Measurements from ENCODE around the gene FAM9C. TPM values are rescaled to one million over a fixed set of nuclear protein-coding genes. Genes with fewer than 3 reads are reported as not detected.

Gene FAM9C
- total RNA-seq, 1 donor from 2014 or later, result not detected

DNA sequence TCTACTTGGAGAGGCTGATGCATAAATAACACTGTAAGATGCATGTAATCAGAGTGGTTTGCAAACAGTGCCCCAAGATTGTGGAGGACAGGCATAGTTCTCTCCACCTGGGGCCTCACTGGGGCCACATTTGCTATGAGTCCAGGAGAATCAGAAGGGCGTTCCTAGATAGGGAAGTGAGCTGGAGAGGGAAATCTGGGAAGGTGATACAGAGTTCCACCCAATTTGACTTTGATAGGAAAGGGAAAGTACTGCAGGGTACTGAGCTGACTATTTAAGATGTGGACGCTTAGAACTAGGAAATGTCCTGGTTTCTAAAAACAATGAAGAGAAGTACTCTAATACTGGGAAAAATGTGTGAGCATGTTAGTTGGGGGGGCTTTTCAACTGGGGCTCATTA is 33.9 kb downstream of the FAM9C start:
- Mint-ChIP-seq H3K9me3 (ENCODE audit: unreplicated experiment) (no peaks in the 10 kb centered on the region), H3K36me3 (ENCODE audit: unreplicated experiment) (no peaks in the 10 kb centered on the region), H3K4me3 (ENCODE audit: unreplicated experiment) (no peak overlapping the region), H3K27ac (ENCODE audit: unreplicated experiment) (no peak overlapping the region), H3K27me3 (ENCODE audit: unreplicated experiment) (peaks cover 2% of the 10 kb centered on the region), H3K4me1 (ENCODE audit: low read depth, unreplicated experiment) (peaks cover 5% of the 10 kb centered on the region)
- no peak for DNase-seq
- TF ChIP-seq, protein P1, sequence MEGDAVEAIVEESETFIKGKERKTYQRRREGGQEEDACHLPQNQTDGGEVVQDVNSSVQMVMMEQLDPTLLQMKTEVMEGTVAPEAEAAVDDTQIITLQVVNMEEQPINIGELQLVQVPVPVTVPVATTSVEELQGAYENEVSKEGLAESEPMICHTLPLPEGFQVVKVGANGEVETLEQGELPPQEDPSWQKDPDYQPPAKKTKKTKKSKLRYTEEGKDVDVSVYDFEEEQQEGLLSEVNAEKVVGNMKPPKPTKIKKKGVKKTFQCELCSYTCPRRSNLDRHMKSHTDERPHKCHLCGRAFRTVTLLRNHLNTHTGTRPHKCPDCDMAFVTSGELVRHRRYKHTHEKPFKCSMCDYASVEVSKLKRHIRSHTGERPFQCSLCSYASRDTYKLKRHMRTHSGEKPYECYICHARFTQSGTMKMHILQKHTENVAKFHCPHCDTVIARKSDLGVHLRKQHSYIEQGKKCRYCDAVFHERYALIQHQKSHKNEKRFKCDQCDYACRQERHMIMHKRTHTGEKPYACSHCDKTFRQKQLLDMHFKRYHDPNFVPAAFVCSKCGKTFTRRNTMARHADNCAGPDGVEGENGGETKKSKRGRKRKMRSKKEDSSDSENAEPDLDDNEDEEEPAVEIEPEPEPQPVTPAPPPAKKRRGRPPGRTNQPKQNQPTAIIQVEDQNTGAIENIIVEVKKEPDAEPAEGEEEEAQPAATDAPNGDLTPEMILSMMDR (IDR thresholded peaks at IDR 0.05; ENCODE audit: partially characterized antibody, unreplicated experiment), result no peak

DNA sequence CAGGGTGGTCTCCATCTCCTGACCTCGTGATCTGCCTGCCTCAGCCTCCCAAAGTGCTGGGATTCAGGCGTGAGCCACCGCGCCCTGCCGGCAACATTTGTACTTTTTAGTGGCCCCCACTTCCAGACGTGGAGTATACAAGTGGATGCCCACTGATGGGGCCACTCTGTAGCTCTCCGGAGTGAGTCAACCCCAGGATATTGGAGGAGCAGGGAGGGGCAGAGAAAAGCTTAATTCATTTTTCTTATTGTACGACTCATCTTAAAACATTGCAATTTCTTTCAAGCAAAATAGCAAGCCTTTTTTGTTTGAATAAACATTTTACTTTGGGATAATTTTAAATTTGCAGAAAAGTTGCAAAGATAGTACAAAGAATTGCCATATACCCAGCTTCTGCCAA is 34.6 kb downstream of the FAM9C start:
- Mint-ChIP-seq H3K27me3 (ENCODE audit: unreplicated experiment) (peaks cover 2% of the 10 kb centered on the region), H3K4me3 (ENCODE audit: unreplicated experiment) (no peak overlapping the region), H3K9me3 (ENCODE audit: unreplicated experiment) (no peaks in the 10 kb centered on the region), H3K4me1 (ENCODE audit: low read depth, unreplicated experiment) (peaks cover 5% of the 10 kb centered on the region), H3K36me3 (ENCODE audit: unreplicated experiment) (no peaks in the 10 kb centered on the region), H3K27ac (ENCODE audit: unreplicated experiment) (no peak overlapping the region)
- no peak for DNase-seq
- TF ChIP-seq, protein P1 (IDR thresholded peaks at IDR 0.05; ENCODE audit: partially characterized antibody, unreplicated experiment), result no peak

DNA sequence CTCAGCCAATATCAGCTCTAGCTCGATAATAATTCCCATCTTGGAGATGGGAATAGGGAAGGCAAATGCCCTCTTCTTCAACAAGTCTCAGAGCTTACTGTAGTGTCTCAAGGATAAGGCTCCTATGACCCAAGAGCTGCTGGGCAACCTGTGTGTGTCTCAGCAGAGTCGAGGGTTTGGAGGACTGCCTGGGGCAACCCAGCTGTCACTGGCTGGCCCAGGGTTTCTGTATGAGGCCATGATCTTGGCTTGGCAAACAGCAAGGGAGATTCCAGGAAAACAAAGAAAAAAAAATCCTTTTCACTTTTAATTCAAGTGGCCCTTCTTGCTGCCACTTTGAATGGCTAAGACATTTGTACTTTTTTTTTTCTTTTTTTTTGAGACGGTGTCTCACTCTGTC is 35.1 kb downstream of the FAM9C start:
- Mint-ChIP-seq H3K9me3 (ENCODE audit: unreplicated experiment) (no peaks in the 10 kb centered on the region), H3K36me3 (ENCODE audit: unreplicated experiment) (no peaks in the 10 kb centered on the region), H3K27ac (ENCODE audit: unreplicated experiment) (no peak overlapping the region), H3K27me3 (ENCODE audit: unreplicated experiment) (peaks cover 2% of the 10 kb centered on the region), H3K4me3 (ENCODE audit: unreplicated experiment) (no peak overlapping the region), H3K4me1 (ENCODE audit: low read depth, unreplicated experiment) (peaks cover 5% of the 10 kb centered on the region)
- no peak for DNase-seq
- TF ChIP-seq, protein P1 (IDR thresholded peaks at IDR 0.05; ENCODE audit: partially characterized antibody, unreplicated experiment), result no peak

DNA sequence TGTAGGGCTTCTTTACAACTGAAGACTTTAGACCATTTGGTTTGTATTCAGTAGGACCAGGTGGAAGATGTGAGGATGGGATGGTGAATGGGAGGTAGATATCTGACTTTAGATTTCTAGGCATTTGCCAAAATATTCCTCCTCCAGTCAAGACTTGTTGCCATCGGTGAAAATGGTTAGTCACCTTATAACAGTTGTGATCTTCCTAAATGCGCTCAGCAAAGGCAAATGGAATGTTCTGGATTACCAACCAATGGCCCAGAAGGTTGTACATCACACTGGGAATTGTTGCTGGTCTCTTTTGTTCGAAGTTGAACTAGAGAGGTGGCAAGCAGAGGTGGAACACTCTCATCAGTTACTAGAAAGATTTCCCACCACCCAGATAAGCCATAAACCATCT is 35.6 kb downstream of the FAM9C start:
- Mint-ChIP-seq H3K9me3 (ENCODE audit: unreplicated experiment) (no peaks in the 10 kb centered on the region), H3K27me3 (ENCODE audit: unreplicated experiment) (peaks cover 2% of the 10 kb centered on the region), H3K4me3 (ENCODE audit: unreplicated experiment) (no peak overlapping the region)

DNA sequence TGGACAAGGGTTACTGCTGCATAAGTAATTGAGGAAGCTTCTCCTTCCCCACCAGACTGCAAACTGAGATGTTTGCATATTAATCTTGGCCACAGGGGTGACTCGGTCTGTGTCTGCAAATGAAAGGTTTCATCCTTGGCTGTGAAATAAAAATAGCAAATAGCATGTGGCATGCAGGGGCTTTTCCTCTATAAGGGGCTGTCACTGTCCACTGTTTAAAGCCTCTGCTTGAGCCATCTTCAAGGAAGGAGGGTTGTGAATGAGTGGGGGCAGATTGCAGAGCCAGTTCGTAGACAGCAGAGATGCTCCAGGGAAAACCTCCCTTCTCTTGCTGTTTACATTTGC is 36.3 kb downstream of the FAM9C start:
- H3K36me3 Mint-ChIP-seq (ENCODE audit: unreplicated experiment), result no peaks in the 10 kb centered on the region
- no peaks in the 10 kb centered on the region for H3K4me1 Mint-ChIP-seq (ENCODE audit: low read depth, unreplicated experiment)
- no peaks in the 10 kb centered on the region for H3K9me3 Mint-ChIP-seq (ENCODE audit: unreplicated experiment)
- TF ChIP-seq, protein P1 (IDR thresholded peaks at IDR 0.05; ENCODE audit: partially characterized antibody, unreplicated experiment), result no peak
- no peak for DNase-seq
- no peak overlapping the region for H3K4me3 Mint-ChIP-seq (ENCODE audit: unreplicated experiment)
- H3K27me3 Mint-ChIP-seq (ENCODE audit: unreplicated experiment), result peaks cover 2% of the 10 kb centered on the region
- H3K27ac Mint-ChIP-seq (ENCODE audit: unreplicated experiment), result no peak overlapping the region

More for the DNA sequence above, 35.6 kb downstream of the FAM9C start:
- Mint-ChIP-seq H3K4me1 (ENCODE audit: low read depth, unreplicated experiment) (peaks cover 5% of the 10 kb centered on the region), H3K27ac (ENCODE audit: unreplicated experiment) (no peak overlapping the region), H3K36me3 (ENCODE audit: unreplicated experiment) (no peaks in the 10 kb centered on the region)
- DNase-seq, result no peak
- TF ChIP-seq, protein P1 (IDR thresholded peaks at IDR 0.05; ENCODE audit: partially characterized antibody, unreplicated experiment), result no peak
